GM13976 (cell line): ENCODE measurements around the gene MICAL2.
A peak's percentile ranks its signal among the peaks of the same experiment; 100 is the strongest.

ENCODE experiments used
- DNase-seq: peaks from one replicate; pipeline ENCODE4 v3.0.0; 2012; ENCODE audit warnings: low spot score
- CTCF ChIP-seq: IDR thresholded peaks from 2 replicates; pipeline ENCODE4 v1.5.1; 2012; ENCODE audit warnings: borderline replicate concordance, mild to moderate bottlenecking; ENCODE audit not compliant: insufficient read depth; ENCODE audit errors: extremely low read depth, missing control alignments, control extremely low read depth
- in situ Hi-C: fragments of 300-500 bp; cut with MboI; formaldehyde crosslinking; loops from one replicate; pipeline ENCODE4 v1.12.0; 2022; ENCODE audit warnings: low sequenced_read_pairs, mixed read lengths, inconsistent platforms; ENCODE audit not compliant: unreplicated experiment

MICAL2 gene

GRCh38 chr11:12148466-12148865 is 38.1 kb downstream of the MICAL2 start:
- in situ Hi-C loops = no loop called here
- no peak for DNase-seq
- TF ChIP-seq CTCF = no peak

DNA sequence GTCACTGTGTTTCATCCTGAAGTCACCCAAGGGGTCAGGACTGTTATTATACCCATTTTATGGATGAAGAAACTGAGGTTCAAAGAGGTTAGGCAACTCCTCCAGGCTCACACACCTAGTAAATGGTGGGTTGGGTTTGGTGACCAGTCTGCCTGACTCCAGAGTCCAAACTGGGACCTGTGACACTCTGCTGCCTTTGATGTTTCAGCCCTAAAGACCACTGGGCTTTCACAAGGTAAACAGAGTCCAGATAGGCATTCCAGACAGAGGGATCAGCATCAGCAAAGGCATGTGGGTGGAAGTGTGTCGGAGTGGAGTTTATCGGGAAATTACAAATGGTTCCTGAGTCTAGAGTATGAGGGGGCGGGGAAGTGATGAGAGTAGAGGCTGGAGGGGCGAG is 38.5 kb downstream of the MICAL2 start:
- TF ChIP-seq CTCF = no peak

DNA sequence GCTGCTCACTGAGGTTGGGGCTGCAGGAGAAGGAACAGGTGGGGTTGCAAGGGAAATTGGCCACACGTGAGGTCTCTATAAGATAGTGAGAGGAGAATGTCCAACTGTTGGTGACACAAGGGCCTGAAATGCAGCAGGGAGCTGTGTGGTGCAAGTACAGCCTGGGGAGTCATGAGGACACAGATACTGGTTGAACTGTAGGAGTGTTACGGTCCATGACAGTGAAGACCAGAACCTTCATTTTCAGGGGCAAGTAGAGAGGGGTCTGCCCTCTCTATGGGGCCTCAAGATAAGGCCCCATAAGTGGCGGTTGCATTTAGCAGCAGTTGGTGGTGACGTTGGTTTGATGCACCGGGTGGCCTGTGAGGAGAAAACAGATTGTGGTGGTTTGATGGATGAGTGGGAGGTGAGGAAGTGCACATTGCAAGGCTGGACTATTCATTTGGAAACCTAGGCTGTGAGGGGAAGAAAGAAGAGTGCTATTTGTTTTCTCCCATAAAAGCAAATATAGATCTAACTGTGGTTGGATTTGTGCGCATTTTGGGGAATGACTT is 39.4 kb downstream of the MICAL2 start:
- no peak for TF ChIP-seq CTCF
- peak; percentile 62 for DNase-seq
- in situ Hi-C loops = no loop called here

More for the DNA sequence above, 38.5 kb downstream of the MICAL2 start:
- in situ Hi-C loops = no loop called here
- DNase-seq = no peak

GRCh38 chr11:12150831-12151382 is 40.5 kb downstream of the MICAL2 start:
- DNase-seq = no peak
- no peak for TF ChIP-seq CTCF
- in situ Hi-C loops = no loop called here

GRCh38 chr11:12152321-12152720 is 41.9 kb downstream of the MICAL2 start:
- TF ChIP-seq CTCF = no peak
- in situ Hi-C loops = no loop called here

DNA sequence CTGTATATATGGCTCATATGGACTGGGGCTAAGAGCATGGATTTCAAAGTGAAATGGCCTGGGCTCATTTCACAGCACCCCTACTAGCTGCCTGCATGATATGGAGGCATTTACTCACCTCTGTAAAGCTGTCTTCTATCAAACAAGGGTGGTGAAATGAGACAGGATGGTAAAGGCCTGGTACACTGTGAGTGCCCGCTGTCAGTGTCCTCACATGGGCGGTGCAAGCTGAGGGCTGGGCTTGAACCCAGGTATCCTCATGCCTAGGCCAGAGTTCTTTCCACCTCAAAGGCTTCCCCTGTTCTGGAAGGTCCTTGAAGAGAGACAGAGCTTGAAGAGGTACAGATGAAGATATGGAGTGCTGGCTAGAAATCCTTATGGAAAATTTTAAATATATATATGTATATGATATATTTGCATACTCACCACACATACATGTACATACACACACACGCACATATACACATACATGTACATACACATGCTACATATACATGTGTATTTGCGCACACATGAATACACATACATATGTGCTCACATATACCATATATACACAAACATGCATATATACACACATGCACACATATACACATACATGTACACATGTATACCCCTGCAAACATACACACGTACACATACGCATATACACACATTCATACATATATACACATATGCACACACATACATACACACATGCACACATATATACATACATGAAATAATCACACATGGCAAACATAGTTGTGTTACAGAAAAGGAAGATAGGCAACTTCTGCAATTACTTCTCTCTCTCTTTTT is 44.7 kb downstream of the MICAL2 start:
- no peak for DNase-seq
- in situ Hi-C loops = no loop called here

More at GRCh38 chr11:12152321-12152720, 41.9 kb downstream of the MICAL2 start:
- no peak for DNase-seq

More for the DNA sequence above, 44.7 kb downstream of the MICAL2 start:
- TF ChIP-seq CTCF = no peak
